Nephron (organoid): ENCODE results near the gene ITGA11.
A peak's percentile ranks its signal among the peaks of the same experiment; 100 is the strongest.

ENCODE experiments used
- H3K27ac Mint-ChIP-seq, 3 experiments: 2 replicates each; pipeline ENCODE4 v1.8.0; 2020; ENCODE audit warnings: mixed read lengths in 3 of 3, mild to moderate bottlenecking in 2 of 3, moderate library complexity in 1 of 3
- H3K27me3 Mint-ChIP-seq: 2 replicates; pipeline ENCODE4 v1.8.0; 2021; ENCODE audit warnings: low read depth, mild to moderate bottlenecking, moderate library complexity, mixed read lengths
- H3K36me3 Mint-ChIP-seq: 2 replicates; pipeline ENCODE4 v1.8.0; 2020; ENCODE audit warnings: low read depth, mixed read lengths
- H3K4me1 Mint-ChIP-seq: 2 replicates; pipeline ENCODE4 v1.8.0; 2020; ENCODE audit warnings: mixed read lengths
- H3K4me3 Mint-ChIP-seq, 3 experiments: 2 replicates each; pipeline ENCODE4 v1.8.0; 2020; ENCODE audit warnings: mild to moderate bottlenecking in 3 of 3, mixed read lengths in 3 of 3, moderate library complexity in 2 of 3
- H3K9me3 Mint-ChIP-seq: 2 replicates; pipeline ENCODE4 v1.8.0; 2020; ENCODE audit warnings: mixed read lengths
- TF ChIP-seq, protein P1 (sequence below), 3 experiments: fragments of 200-600 bp; sonication (generic); IDR thresholded peaks; one replicate each; pipeline ENCODE4 v1.5.0; 2021; ENCODE audit warnings: antibody characterized with exemption in 3 of 3; ENCODE audit not compliant: unreplicated experiment in 3 of 3

The ITGA11 gene

DNA sequence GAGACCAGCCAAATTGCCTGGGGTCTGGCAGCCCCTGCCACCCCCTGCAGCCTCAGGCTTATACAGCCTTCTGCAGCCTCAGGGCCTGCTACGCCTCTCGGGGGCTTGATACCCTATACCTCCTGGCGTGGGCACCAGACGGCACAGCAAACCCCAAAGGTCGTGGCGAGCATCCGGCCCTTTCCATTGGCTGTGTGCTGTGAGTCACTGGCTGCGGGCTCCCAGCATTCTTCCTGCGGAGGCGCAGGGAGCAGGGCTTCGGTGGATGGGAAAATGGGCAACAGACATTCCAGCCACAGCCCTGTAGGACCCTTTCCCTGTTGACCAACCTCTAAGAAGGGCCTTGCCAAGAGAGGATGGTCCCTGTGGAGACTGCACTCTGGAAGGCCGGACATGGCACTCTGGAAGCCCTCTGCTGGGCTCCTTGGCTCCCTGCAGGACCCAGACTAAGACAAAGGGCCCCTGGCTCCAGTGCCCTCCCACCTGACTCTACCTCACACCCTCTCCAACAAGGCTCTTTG is 59.6 kb downstream of the ITGA11 start:
- H3K36me3 Mint-ChIP-seq, result no peaks in the 10 kb centered on the region
- peaks cover 16% of the 10 kb centered on the region for H3K27me3 Mint-ChIP-seq
- peaks cover 42% of the 10 kb centered on the region for H3K4me1 Mint-ChIP-seq
- no peak overlapping the region for H3K27ac Mint-ChIP-seq
- no peaks in the 10 kb centered on the region for H3K9me3 Mint-ChIP-seq
- H3K4me3 Mint-ChIP-seq, result no peak overlapping the region
- TF ChIP-seq, protein P1, sequence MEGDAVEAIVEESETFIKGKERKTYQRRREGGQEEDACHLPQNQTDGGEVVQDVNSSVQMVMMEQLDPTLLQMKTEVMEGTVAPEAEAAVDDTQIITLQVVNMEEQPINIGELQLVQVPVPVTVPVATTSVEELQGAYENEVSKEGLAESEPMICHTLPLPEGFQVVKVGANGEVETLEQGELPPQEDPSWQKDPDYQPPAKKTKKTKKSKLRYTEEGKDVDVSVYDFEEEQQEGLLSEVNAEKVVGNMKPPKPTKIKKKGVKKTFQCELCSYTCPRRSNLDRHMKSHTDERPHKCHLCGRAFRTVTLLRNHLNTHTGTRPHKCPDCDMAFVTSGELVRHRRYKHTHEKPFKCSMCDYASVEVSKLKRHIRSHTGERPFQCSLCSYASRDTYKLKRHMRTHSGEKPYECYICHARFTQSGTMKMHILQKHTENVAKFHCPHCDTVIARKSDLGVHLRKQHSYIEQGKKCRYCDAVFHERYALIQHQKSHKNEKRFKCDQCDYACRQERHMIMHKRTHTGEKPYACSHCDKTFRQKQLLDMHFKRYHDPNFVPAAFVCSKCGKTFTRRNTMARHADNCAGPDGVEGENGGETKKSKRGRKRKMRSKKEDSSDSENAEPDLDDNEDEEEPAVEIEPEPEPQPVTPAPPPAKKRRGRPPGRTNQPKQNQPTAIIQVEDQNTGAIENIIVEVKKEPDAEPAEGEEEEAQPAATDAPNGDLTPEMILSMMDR (IDR thresholded peaks at IDR 0.05; ENCODE audit: unreplicated experiment in 3 of 3), result peak; percentile 10 to 27 (median 26)

DNA sequence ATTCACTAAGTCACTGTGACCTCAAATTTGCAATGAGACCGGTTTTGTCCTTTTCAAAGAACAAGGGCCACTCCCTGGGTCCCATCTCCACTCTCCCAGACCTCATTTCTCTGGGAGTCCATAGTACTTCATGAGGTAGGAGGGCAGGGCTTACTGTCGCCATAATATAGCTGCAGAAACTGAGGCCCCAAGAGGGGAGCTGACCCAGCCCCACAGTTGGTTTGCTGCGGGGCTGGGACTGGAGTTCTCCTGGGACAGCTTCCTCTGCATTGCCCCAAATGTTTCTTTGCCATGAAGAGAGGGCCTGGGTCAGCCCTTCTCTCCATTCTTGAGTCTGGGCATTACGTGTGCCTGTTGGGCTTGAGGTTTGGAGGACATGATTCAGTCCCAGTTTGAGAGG is 60.1 kb downstream of the ITGA11 start:
- peaks cover 41% of the 10 kb centered on the region for H3K4me1 Mint-ChIP-seq
- H3K4me3 Mint-ChIP-seq, result no peak overlapping the region
- H3K36me3 Mint-ChIP-seq, result no peaks in the 10 kb centered on the region
- H3K27me3 Mint-ChIP-seq, result peaks cover 21% of the 10 kb centered on the region
- no peaks in the 10 kb centered on the region for H3K9me3 Mint-ChIP-seq
- H3K27ac Mint-ChIP-seq, result no peak overlapping the region
- TF ChIP-seq, protein P1 (IDR thresholded peaks at IDR 0.05; ENCODE audit: unreplicated experiment in 3 of 3), result no peak

DNA sequence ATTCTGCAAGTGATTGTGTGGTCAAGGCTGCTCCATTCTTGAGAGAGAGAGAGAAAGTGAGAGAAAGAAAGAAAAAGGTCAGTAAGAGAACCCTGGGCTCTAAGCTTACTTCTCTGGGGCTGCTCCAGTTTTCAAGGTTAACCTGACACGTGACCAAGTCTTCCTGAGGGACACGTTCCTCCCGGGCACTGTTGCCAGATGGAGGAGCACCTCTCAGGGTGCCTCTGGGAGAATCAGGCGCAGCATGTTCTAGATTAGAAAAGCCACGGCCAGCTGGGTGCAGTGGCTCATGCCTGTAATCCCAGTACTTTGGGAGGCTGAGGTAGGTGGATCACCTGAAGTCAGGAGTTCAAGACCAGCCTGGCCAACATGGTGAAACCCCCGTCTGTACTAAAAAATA is 60.8 kb downstream of the ITGA11 start:
- H3K9me3 Mint-ChIP-seq, result no peaks in the 10 kb centered on the region

DNA sequence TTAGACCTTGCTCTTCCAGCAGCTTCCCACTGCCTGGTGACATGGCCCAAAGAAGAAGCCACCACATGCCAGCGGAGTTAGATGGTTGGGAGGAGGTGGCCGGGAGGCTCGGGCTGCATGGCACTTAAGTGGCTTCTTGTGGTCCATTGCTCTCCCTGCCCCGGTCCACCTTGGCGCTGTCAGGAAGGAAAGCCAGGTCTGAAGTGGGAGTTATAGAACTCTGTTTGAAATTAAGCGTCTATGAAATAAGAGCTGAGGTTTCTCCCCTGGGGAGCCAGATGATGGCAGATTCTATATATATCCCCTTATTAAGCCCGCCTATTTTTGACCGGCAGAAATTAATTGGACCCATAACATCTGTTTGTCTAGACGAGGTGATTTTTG is 61.2 kb downstream of the ITGA11 start:
- peaks cover 37% of the 10 kb centered on the region for H3K4me1 Mint-ChIP-seq
- H3K27ac Mint-ChIP-seq, result peak overlapping the region in 2 of 3 experiments; percentile 21 to 62
- TF ChIP-seq, protein P1 (IDR thresholded peaks at IDR 0.05; ENCODE audit: unreplicated experiment in 3 of 3), result no peak
- H3K36me3 Mint-ChIP-seq, result no peaks in the 10 kb centered on the region
- no peak overlapping the region for H3K4me3 Mint-ChIP-seq
- peaks cover 18% of the 10 kb centered on the region for H3K27me3 Mint-ChIP-seq
- H3K9me3 Mint-ChIP-seq, result no peaks in the 10 kb centered on the region

More for the DNA sequence above, 60.8 kb downstream of the ITGA11 start:
- peaks cover 40% of the 10 kb centered on the region for H3K4me1 Mint-ChIP-seq
- no peaks in the 10 kb centered on the region for H3K36me3 Mint-ChIP-seq
- H3K4me3 Mint-ChIP-seq, result no peak overlapping the region
- H3K27ac Mint-ChIP-seq, result peak overlapping the region in 2 of 3 experiments; percentile 21 to 62
- H3K27me3 Mint-ChIP-seq, result peaks cover 18% of the 10 kb centered on the region
- TF ChIP-seq, protein P1 (IDR thresholded peaks at IDR 0.05; ENCODE audit: unreplicated experiment in 3 of 3), result no peak

DNA sequence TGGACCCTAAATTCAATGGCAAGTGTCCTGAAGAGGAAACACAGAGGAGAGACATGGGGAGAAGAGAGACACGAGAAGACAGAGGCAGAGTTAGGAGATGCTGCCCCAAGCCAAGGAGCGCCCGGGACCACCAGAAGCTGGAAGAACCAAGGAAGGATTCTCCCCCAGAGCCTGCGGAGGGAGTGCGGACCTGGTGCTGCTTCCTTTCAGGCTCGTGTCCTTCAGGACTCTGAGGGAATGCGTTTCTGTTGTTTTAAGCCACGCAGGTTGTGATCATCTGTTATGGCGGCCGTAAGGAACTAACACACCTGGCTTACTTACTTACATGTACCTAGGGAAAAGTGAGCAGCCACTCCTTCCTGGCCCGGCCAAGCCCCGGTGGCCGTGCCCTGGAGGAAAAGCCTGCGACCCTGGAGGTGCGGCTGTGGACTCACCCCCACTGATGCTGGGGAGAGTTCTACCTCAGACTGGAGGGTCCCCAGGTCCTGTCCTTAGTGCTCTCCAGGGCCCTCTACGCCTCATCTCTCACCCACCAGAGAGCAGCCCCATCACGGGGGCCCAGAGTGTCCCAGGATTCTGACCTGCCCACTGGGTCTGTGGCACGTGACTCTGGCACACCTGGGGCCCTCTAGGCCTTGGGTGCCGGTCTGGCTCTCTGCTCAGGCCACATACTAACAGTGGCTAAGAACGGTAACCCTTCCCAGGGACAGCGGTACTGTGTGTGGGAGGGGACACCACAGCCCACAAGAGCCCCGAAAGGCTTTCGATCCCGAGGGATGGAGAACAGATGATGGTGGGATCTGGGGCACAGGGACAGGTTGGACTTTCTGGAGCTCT is 61.8 kb downstream of the ITGA11 start:
- TF ChIP-seq, protein P1 (IDR thresholded peaks at IDR 0.05; ENCODE audit: unreplicated experiment in 3 of 3), result no peak
- Mint-ChIP-seq H3K9me3 (no peaks in the 10 kb centered on the region), H3K4me1 (peaks cover 37% of the 10 kb centered on the region), H3K36me3 (no peaks in the 10 kb centered on the region), H3K4me3 (no peak overlapping the region), H3K27ac (peak overlapping the region in 1 of 3 experiments; percentile 23), H3K27me3 (peaks cover 18% of the 10 kb centered on the region)
